SK-N-SH (cell line): Measurements from ENCODE around the gene HSFY2.
"Not testable (repeated sequence)": the region's sequence is repeated elsewhere in the genome, so short reads cannot be mapped to it uniquely, and the experiment has no call there.

Source experiments
- CTCF ChIP-seq: fragments of 200-600 bp; sonication (generic); IDR thresholded peaks from 2 replicates; pipeline ENCODE4 v1.6.1; 2017; ENCODE audit warnings: antibody characterized with exemption, mild to moderate bottlenecking, moderate library complexity
- FOXJ3 ChIP-seq: sonication (generic); formaldehyde crosslinking; IDR thresholded peaks from 2 replicates; pipeline ENCODE4 v1.5.1; 2020; ENCODE audit warnings: mild to moderate bottlenecking, missing genetic modification reagents
- FOXM1 ChIP-seq: IDR thresholded peaks from 2 replicates; pipeline ENCODE4 v1.4.0; 2012; ENCODE audit warnings: low read depth, mild to moderate bottlenecking
- POLR2AphosphoS5 ChIP-seq: IDR thresholded peaks from 2 replicates; pipeline ENCODE4 v1.6.1; 2012; ENCODE audit warnings: low read depth, low read length

GRCh38 chrY:18754077-18754476, 19.5 kb downstream of the HSFY2 start:
- not testable (repeated sequence) for TF ChIP-seq FOXM1; FOXJ3 (CRISPR knock-in tag); CTCF; POLR2AphosphoS5
